Omental fat pad (tissue), 4 donors: ENCODE results near the gene UNC119. TPM values are rescaled to one million over a fixed set of nuclear protein-coding genes. Genes with fewer than 3 reads are reported as not detected.
"Not testable (repeated sequence)": the region's sequence is repeated elsewhere in the genome, so short reads cannot be mapped to it uniquely, and the experiment has no call there.

Experiments used
- ATAC-seq: fragments of 150-250 bp; one replicate; pipeline ENCODE4 v1.9.1; 2016; ENCODE audit warnings: mild to moderate bottlenecking, moderate library complexity; ENCODE audit not compliant: low FRiP score
- DNase-seq: peaks from one replicate; pipeline ENCODE4 v3.0.0-alpha.2; 2019; ENCODE audit warnings: low spot score
- CTCF ChIP-seq, 3 donors: fragments of 450-650 bp; IDR thresholded peaks; one replicate each; pipeline ENCODE4 v1.5.1; 2016 to 2017; ENCODE audit warnings: antibody characterized with exemption in 3 of 3, mild to moderate bottlenecking in 3 of 3, moderate library complexity in 2 of 3
- total RNA-seq, 4 donors: library from RNA; depleted of rRNA; stranded (reverse); fragments of >200 nt; gene quantifications; one replicate each; pipeline ENCODE4 v1.1.0, GENCODE V29; 2016

The UNC119 gene
- total RNA-seq, 4 donors from 2014 or later: 16.8 to 32.6 (median 24.6) TPM

GRCh38 chr17:28523186-28523585 is 29.2 kb downstream of the UNC119 start:
- TF ChIP-seq CTCF (IDR thresholded peaks at IDR 0.05): no peak
- no peak for ATAC-seq

GRCh38 chr17:28522281-28522680 is 30.1 kb downstream of the UNC119 start:
- not testable (repeated sequence) for DNase-seq, ATAC-seq

More at GRCh38 chr17:28523186-28523585, 29.2 kb downstream of the UNC119 start:
- DNase-seq: no peak

GRCh38 chr17:28521311-28522085 is 30.9 kb downstream of the UNC119 start:
- DNase-seq: no peak
- TF ChIP-seq CTCF (IDR thresholded peaks at IDR 0.05): no peak
- ATAC-seq: no peak

GRCh38 chr17:28520687-28521086 is 31.7 kb downstream of the UNC119 start:
- no peak for TF ChIP-seq CTCF (IDR thresholded peaks at IDR 0.05)
- no peak for DNase-seq
- no peak for ATAC-seq

- ATAC-seq: no peak
- no peak for TF ChIP-seq CTCF (IDR thresholded peaks at IDR 0.05)
These were observed 33.2 kb downstream of the UNC119 start for GRCh38 chr17:28519236-28519635.

GRCh38 chr17:28518578-28518977 is 33.8 kb downstream of the UNC119 start:
- ATAC-seq (no peak), DNase-seq (no peak)
- TF ChIP-seq CTCF (IDR thresholded peaks at IDR 0.05): no peak

More at GRCh38 chr17:28519236-28519635, 33.2 kb downstream of the UNC119 start:
- DNase-seq: no peak

GRCh38 chr17:28518132-28518531 is 34.3 kb downstream of the UNC119 start:
- ATAC-seq (no peak), DNase-seq (no peak)
- no peak for TF ChIP-seq CTCF (IDR thresholded peaks at IDR 0.05)
